HEK293 (cell line): ENCODE measurements around the gene LMO4.

Experiments used
- CTCF ChIA-PET: fragments of 350-600 bp; formaldehyde crosslinking; extraction: SDS; loops from one replicate; lab custom pipeline; 2021; ENCODE audit warnings: antibody characterized with exemption; lab: Yijun Ruan, JAX
- POLR2A ChIA-PET: fragments of 300-600 bp; formaldehyde crosslinking; extraction: SDS; loops from one replicate; lab custom pipeline; 2020; ENCODE audit warnings: antibody characterized with exemption, inconsistent platforms; lab: Yijun Ruan, JAX
- H3K27ac ChIP-seq: fragments of 200-500 bp; sonication (Bioruptor generic); 2 replicates; pipeline ENCODE4 v1.5.1; 2014; ENCODE audit warnings: low read depth, low read length, control low read depth, inconsistent platforms; ENCODE audit errors: extremely low read depth
- H3K36me3 ChIP-seq, 2 experiments: fragments of 200-500 bp in 1 of 2; sonication (Bioruptor generic) in 1 of 2; 1 replicate in 1 of 2; 2 replicates in 1 of 2; pipeline ENCODE4 v1.5.1; 2014 to 2017; ENCODE audit warnings: inconsistent platforms in 2 of 2, low read length in 2 of 2; ENCODE audit not compliant: control insufficient read depth in 2 of 2, insufficient read depth in 1 of 2
- H3K4me1 ChIP-seq: fragments of 200-500 bp; sonication (Bioruptor generic); 2 replicates; pipeline ENCODE4 v1.5.1; 2014; ENCODE audit warnings: mild to moderate bottlenecking, low read length, inconsistent platforms; ENCODE audit not compliant: control insufficient read depth, insufficient read depth
- H3K4me3 ChIP-seq: 2 replicates; pipeline ENCODE4 v1.5.1; 2011; ENCODE audit warnings: low read depth, mild to moderate bottlenecking, control low read depth, low read length, moderate library complexity
- H3K9me3 ChIP-seq: fragments of 200-500 bp; sonication (Bioruptor generic); 2 replicates; pipeline ENCODE4 v1.5.1; 2014; ENCODE audit warnings: low read depth, low read length, inconsistent platforms; ENCODE audit not compliant: control insufficient read depth, insufficient read depth
- KLF8 ChIP-seq: fragments of 450-650 bp; formaldehyde crosslinking; IDR thresholded peaks from 2 replicates; pipeline ENCODE4 v1.5.1; 2016; ENCODE audit warnings: missing biosample characterization, missing genetic modification characterization
- PRDM1 ChIP-seq: fragments of 450-650 bp; formaldehyde crosslinking; IDR thresholded peaks from 2 replicates; pipeline ENCODE4; 2016; ENCODE audit warnings: missing biosample characterization, missing genetic modification characterization
- ZBTB17 ChIP-seq: fragments of 450-650 bp; formaldehyde crosslinking; IDR thresholded peaks from 2 replicates; pipeline ENCODE4 v1.5.1; 2016; ENCODE audit warnings: missing biosample characterization, missing genetic modification characterization
- ZBTB48 ChIP-seq: fragments of 450-650 bp; formaldehyde crosslinking; IDR thresholded peaks from 2 replicates; pipeline ENCODE4 v1.5.1; 2016; ENCODE audit warnings: missing biosample characterization, missing genetic modification characterization
- ZNF175 ChIP-seq: fragments of 450-650 bp; formaldehyde crosslinking; IDR thresholded peaks from 2 replicates; pipeline ENCODE4 v1.5.1; 2016; ENCODE audit warnings: missing biosample characterization, missing genetic modification characterization
- ZNF324 ChIP-seq: fragments of 450-650 bp; formaldehyde crosslinking; IDR thresholded peaks from 2 replicates; pipeline ENCODE4 v1.5.1; 2016; ENCODE audit warnings: missing biosample characterization, missing genetic modification characterization
- ZNF341 ChIP-seq: fragments of 450-650 bp; formaldehyde crosslinking; IDR thresholded peaks from 2 replicates; pipeline ENCODE4; 2016; ENCODE audit warnings: low read depth, missing biosample characterization, missing genetic modification characterization
- ZNF354C ChIP-seq: fragments of 450-650 bp; formaldehyde crosslinking; IDR thresholded peaks from 2 replicates; pipeline ENCODE4 v1.5.1; 2016; ENCODE audit warnings: missing biosample characterization, missing genetic modification characterization, low read depth, borderline replicate concordance
- ZNF366 ChIP-seq: fragments of 450-650 bp; formaldehyde crosslinking; conservative IDR thresholded peaks from 2 replicates; pipeline ENCODE4 v1.5.1; 2016; ENCODE audit warnings: missing biosample characterization, missing genetic modification characterization
- ZNF391 ChIP-seq: fragments of 450-650 bp; formaldehyde crosslinking; IDR thresholded peaks from 2 replicates; pipeline ENCODE4 v1.5.1; 2016; ENCODE audit warnings: low read depth, missing biosample characterization, missing genetic modification characterization, borderline replicate concordance
- ZNF510 ChIP-seq: fragments of 450-650 bp; formaldehyde crosslinking; IDR thresholded peaks from 2 replicates; pipeline ENCODE4 v1.5.1; 2018; ENCODE audit warnings: mild to moderate bottlenecking, missing genetic modification characterization, missing biosample characterization; ENCODE audit not compliant: insufficient replicate concordance
- ZNF513 ChIP-seq: fragments of 450-650 bp; IDR thresholded peaks from 2 replicates; pipeline ENCODE4 v1.5.1; 2018; ENCODE audit warnings: missing biosample characterization, missing genetic modification characterization
- ZNF521 ChIP-seq: fragments of 450-650 bp; formaldehyde crosslinking; IDR thresholded peaks from 2 replicates; pipeline ENCODE4 v1.5.1; 2017; ENCODE audit warnings: missing biosample characterization, mild to moderate bottlenecking, missing genetic modification characterization
- ZNF548 ChIP-seq: fragments of 450-650 bp; formaldehyde crosslinking; IDR thresholded peaks from 2 replicates; pipeline ENCODE4 v1.5.1; 2016; ENCODE audit warnings: missing biosample characterization, missing genetic modification characterization
- ZNF549 ChIP-seq: fragments of 450-650 bp; IDR thresholded peaks from 2 replicates; pipeline ENCODE4 v1.5.1; 2018; ENCODE audit warnings: missing biosample characterization, missing genetic modification characterization, mild to moderate bottlenecking, inconsistent platforms, moderate library complexity
- ZNF701 ChIP-seq: fragments of 450-650 bp; formaldehyde crosslinking; IDR thresholded peaks from 2 replicates; pipeline ENCODE4 v1.5.1; 2016; ENCODE audit warnings: missing biosample characterization, missing genetic modification characterization
- ZSCAN23 ChIP-seq: fragments of 450-650 bp; formaldehyde crosslinking; IDR thresholded peaks from 2 replicates; pipeline ENCODE4 v1.5.1; 2016; ENCODE audit warnings: missing biosample characterization, missing genetic modification characterization
- TF ChIP-seq, protein P1 (sequence below): fragments of 450-650 bp; formaldehyde crosslinking; IDR thresholded peaks from 2 replicates; pipeline ENCODE4 v1.5.1; 2016; ENCODE audit warnings: missing biosample characterization, missing genetic modification characterization, low read depth
- TF ChIP-seq, protein P2 (sequence below): fragments of 450-650 bp; formaldehyde crosslinking; IDR thresholded peaks from 2 replicates; pipeline ENCODE4 v1.5.1; 2016; ENCODE audit warnings: missing biosample characterization, missing genetic modification characterization, borderline replicate concordance
- TF ChIP-seq, protein P3 (sequence below): IDR thresholded peaks from 2 replicates; pipeline ENCODE4 v1.6.1; 2011; ENCODE audit warnings: mild to moderate bottlenecking, low read depth, low read length, borderline replicate concordance

The LMO4 gene

GRCh38 chr1:87338566-87338965 lies 9.9 kb downstream of the LMO4 start (continued):
- TF ChIP-seq, protein P1, sequence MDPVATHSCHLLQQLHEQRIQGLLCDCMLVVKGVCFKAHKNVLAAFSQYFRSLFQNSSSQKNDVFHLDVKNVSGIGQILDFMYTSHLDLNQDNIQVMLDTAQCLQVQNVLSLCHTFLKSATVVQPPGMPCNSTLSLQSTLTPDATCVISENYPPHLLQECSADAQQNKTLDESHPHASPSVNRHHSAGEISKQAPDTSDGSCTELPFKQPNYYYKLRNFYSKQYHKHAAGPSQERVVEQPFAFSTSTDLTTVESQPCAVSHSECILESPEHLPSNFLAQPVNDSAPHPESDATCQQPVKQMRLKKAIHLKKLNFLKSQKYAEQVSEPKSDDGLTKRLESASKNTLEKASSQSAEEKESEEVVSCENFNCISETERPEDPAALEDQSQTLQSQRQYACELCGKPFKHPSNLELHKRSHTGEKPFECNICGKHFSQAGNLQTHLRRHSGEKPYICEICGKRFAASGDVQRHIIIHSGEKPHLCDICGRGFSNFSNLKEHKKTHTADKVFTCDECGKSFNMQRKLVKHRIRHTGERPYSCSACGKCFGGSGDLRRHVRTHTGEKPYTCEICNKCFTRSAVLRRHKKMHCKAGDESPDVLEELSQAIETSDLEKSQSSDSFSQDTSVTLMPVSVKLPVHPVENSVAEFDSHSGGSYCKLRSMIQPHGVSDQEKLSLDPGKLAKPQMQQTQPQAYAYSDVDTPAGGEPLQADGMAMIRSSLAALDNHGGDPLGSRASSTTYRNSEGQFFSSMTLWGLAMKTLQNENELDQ: no peak

DNA sequence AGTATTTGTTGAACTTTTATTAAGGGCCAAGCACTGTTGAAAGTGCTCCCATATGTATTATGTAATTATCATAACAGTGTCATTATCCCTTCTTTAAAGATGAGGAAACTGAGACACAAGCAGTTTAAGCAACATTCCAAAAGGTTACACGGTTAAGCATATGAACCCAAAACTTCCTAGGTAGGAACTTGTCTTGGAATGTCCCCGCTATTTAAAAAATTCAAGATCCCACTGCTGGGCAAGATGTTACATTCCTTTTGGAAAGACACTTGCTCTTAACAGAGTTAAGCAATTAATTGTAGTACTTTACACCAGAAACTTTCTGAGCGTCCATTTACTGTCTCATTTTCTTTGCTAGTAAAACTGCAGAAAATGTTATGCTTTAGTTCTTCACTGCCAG lies 15.6 kb downstream of the LMO4 start:
- no peak overlapping the region for H3K4me3 ChIP-seq
- H3K36me3 ChIP-seq: peaks cover 39 to 87% of the 10 kb centered on the region in 2 experiments
- no peaks in the 10 kb centered on the region for H3K4me1 ChIP-seq
- no peak for TF ChIP-seq ZNF366 (tag by site-specific recombination)
- TF ChIP-seq PRDM1 (tag by site-specific recombination): no peak
- no peak for TF ChIP-seq ZBTB48 (tag by site-specific recombination)
- TF ChIP-seq ZNF324: no peak
- TF ChIP-seq ZNF521 (tag by site-specific recombination): no peak
- TF ChIP-seq ZSCAN23 (tag by site-specific recombination): no peak
- no peak for TF ChIP-seq ZNF341 (tag by site-specific recombination)
- TF ChIP-seq ZNF175 (tag by site-specific recombination): no peak
- TF ChIP-seq, protein P2, sequence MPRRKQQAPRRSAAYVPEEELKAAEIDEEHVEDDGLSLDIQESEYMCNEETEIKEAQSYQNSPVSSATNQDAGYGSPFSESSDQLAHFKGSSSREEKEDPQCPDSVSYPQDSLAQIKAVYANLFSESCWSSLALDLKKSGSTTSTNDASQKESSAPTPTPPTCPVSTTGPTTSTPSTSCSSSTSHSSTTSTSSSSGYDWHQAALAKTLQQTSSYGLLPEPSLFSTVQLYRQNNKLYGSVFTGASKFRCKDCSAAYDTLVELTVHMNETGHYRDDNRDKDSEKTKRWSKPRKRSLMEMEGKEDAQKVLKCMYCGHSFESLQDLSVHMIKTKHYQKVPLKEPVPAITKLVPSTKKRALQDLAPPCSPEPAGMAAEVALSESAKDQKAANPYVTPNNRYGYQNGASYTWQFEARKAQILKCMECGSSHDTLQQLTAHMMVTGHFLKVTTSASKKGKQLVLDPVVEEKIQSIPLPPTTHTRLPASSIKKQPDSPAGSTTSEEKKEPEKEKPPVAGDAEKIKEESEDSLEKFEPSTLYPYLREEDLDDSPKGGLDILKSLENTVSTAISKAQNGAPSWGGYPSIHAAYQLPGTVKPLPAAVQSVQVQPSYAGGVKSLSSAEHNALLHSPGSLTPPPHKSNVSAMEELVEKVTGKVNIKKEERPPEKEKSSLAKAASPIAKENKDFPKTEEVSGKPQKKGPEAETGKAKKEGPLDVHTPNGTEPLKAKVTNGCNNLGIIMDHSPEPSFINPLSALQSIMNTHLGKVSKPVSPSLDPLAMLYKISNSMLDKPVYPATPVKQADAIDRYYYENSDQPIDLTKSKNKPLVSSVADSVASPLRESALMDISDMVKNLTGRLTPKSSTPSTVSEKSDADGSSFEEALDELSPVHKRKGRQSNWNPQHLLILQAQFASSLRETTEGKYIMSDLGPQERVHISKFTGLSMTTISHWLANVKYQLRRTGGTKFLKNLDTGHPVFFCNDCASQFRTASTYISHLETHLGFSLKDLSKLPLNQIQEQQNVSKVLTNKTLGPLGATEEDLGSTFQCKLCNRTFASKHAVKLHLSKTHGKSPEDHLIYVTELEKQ (tag by site-specific recombination): no peak
- TF ChIP-seq, protein P3, sequence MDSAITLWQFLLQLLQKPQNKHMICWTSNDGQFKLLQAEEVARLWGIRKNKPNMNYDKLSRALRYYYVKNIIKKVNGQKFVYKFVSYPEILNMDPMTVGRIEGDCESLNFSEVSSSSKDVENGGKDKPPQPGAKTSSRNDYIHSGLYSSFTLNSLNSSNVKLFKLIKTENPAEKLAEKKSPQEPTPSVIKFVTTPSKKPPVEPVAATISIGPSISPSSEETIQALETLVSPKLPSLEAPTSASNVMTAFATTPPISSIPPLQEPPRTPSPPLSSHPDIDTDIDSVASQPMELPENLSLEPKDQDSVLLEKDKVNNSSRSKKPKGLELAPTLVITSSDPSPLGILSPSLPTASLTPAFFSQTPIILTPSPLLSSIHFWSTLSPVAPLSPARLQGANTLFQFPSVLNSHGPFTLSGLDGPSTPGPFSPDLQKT: no peak
- TF ChIP-seq KLF8 (tag by site-specific recombination): no peak
- TF ChIP-seq ZNF354C: no peak
- TF ChIP-seq ZNF548 (tag by site-specific recombination): no peak
- TF ChIP-seq ZNF510 (tag by site-specific recombination): no peak
- no peak for TF ChIP-seq ZNF549
- TF ChIP-seq ZBTB17 (tag by site-specific recombination): no peak
- TF ChIP-seq ZNF701 (tag by site-specific recombination): no peak
- TF ChIP-seq ZNF513 (tag by site-specific recombination): no peak
- no peak for TF ChIP-seq ZNF391 (tag by site-specific recombination)
- ChIA-PET POLR2A (interaction anchor here (1.5 kb wide), 1 partner anchor 16 kb away, joined by 12 read pairs; the partner anchor contains the start of gene LMO4), CTCF (no interaction called here)
- no peaks in the 10 kb centered on the region for H3K9me3 ChIP-seq
- no peak overlapping the region for H3K27ac ChIP-seq
